Measurements from ENCODE around the gene MN1. TPM values are rescaled to one million over a fixed set of nuclear protein-coding genes. Genes with fewer than 3 reads are reported as not detected.

MN1 gene
- polyA plus RNA-seq, 1 donor: 17.7 TPM

- DNase-seq: no peak
Measured at GRCh38 chr22:27709919-27710675, 91.5 kb downstream of the MN1 start.

- no peak for DNase-seq
Measured at GRCh38 chr22:27706489-27706888, 95.1 kb downstream of the MN1 start.

- DNase-seq: peak; percentile 53
Measured at GRCh38 chr22:27705408-27706080, 96.0 kb downstream of the MN1 start.

GRCh38 chr22:27704581-27704980 lies 97.0 kb downstream of the MN1 start:
- no peak for DNase-seq

- no peak for DNase-seq
Measured at GRCh38 chr22:27699383-27700019, 102.1 kb downstream of the MN1 start.

GRCh38 chr22:27698813-27699212 lies 102.7 kb downstream of the MN1 start:
- DNase-seq: no peak

Other genes with a start within 250 kb of the MN1 start
- gene PITPNB, start 117.5 kb upstream of the MN1 start, polyA plus RNA-seq (ENCODE audit: insufficient read length): 38.3 TPM